ENCODE measurements around the gene WWC2. TPM values are rescaled to one million over a fixed set of nuclear protein-coding genes. Genes with fewer than 3 reads are reported as not detected.

WWC2 gene
- total RNA-seq, 4 donors from 2014 or later, result 33.7 to 48.3 (median 42.9) TPM

- ATAC-seq (ENCODE audit: low FRiP score) (no peak), DNase-seq (ENCODE audit: low spot score) (no peak)
- no peak for TF ChIP-seq CTCF (IDR thresholded peaks at IDR 0.05)
Observed at GRCh38 chr4:183213996-183214395, 114.9 kb downstream of the WWC2 start.

- DNase-seq (ENCODE audit: low spot score) (no peak), ATAC-seq (ENCODE audit: low FRiP score) (no peak)
- TF ChIP-seq CTCF (IDR thresholded peaks at IDR 0.05), result no peak
Observed at GRCh38 chr4:183214912-183215488, 115.9 kb downstream of the WWC2 start.

GRCh38 chr4:183220236-183220635 is 121.2 kb downstream of the WWC2 start:
- no peak for TF ChIP-seq CTCF (IDR thresholded peaks at IDR 0.05)
- ATAC-seq (ENCODE audit: low FRiP score), result no peak
- DNase-seq (ENCODE audit: low spot score), result no peak

GRCh38 chr4:183223053-183223452 is 124.0 kb downstream of the WWC2 start:
- no peak for TF ChIP-seq CTCF (IDR thresholded peaks at IDR 0.05)
- ATAC-seq (ENCODE audit: low FRiP score) (no peak), DNase-seq (ENCODE audit: low spot score) (no peak)

- TF ChIP-seq CTCF (IDR thresholded peaks at IDR 0.05), result no peak
- DNase-seq (ENCODE audit: low spot score) (no peak), ATAC-seq (ENCODE audit: low FRiP score) (no peak)
Observed at GRCh38 chr4:183229397-183229796, 130.3 kb downstream of the WWC2 start.

- DNase-seq (ENCODE audit: low spot score), result no peak
- TF ChIP-seq CTCF (IDR thresholded peaks at IDR 0.05), result no peak
- no peak for ATAC-seq (ENCODE audit: low FRiP score)
Observed at GRCh38 chr4:183240581-183241321, 141.7 kb downstream of the WWC2 start.

GRCh38 chr4:183241322-183241640 is 142.2 kb downstream of the WWC2 start:
- no peak for TF ChIP-seq CTCF (IDR thresholded peaks at IDR 0.05)
- DNase-seq (ENCODE audit: low spot score) (no peak), ATAC-seq (ENCODE audit: low FRiP score) (no peak)
